ENCODE results near the gene VAV3.

DNA sequence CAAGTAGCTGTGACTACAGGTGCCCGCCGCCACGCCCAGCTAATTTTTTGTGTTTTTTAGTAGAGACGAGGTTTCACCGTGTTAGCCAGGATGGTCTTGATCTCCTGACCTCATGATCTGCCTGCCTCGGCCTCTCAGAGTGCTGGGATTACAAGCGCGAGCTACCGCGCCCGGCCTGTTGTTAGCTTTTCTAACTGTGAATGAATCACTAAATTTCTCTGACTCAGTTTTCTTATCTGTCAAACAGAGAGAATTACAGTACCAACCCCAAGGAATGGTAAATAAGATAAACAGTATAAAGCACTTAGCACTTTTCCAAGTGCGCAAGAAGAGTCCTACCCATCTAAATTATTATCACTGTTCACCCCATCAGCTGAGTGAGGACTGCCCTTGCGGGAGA, 193.6 kb downstream of the VAV3 start:
- TF ChIP-seq POLR2A (IDR thresholded peaks at IDR 0.05) (no peak), POLR2AphosphoS5 (IDR thresholded peaks at IDR 0.05) (no peak)

Measured in spleen (tissue), 3 donors.